ENCODE results near the gene PCCA.

DNA sequence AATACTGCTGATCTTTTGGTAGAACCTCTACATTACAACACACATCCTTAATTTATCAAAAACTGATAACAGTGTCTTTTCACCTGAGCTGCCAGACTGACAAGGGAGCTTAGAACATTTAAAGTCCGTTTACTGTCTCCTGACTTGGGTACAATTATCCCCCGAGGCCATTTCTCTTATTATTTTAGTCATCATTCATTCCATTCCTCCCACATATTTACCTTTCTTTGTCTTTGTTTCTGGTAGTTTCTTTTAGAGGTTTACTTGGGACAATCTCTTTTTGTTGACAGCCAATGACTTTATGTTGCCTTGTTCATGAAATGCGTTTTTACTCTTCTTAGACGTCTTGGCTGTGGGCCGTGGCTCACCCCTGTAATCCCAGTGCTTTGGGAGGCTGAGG, 186.9 kb downstream of the PCCA start:
- TF ChIP-seq, protein P1, sequence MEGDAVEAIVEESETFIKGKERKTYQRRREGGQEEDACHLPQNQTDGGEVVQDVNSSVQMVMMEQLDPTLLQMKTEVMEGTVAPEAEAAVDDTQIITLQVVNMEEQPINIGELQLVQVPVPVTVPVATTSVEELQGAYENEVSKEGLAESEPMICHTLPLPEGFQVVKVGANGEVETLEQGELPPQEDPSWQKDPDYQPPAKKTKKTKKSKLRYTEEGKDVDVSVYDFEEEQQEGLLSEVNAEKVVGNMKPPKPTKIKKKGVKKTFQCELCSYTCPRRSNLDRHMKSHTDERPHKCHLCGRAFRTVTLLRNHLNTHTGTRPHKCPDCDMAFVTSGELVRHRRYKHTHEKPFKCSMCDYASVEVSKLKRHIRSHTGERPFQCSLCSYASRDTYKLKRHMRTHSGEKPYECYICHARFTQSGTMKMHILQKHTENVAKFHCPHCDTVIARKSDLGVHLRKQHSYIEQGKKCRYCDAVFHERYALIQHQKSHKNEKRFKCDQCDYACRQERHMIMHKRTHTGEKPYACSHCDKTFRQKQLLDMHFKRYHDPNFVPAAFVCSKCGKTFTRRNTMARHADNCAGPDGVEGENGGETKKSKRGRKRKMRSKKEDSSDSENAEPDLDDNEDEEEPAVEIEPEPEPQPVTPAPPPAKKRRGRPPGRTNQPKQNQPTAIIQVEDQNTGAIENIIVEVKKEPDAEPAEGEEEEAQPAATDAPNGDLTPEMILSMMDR (conservative IDR thresholded peaks at IDR 0.05), result no peak
- no peak for TF ChIP-seq ZFX (IDR thresholded peaks at IDR 0.05)
